GM12878 (cell line): ENCODE measurements around the gene PTPRC. TPM values are rescaled to one million over a fixed set of nuclear protein-coding genes. Genes with fewer than 3 reads are reported as not detected.
A peak's percentile ranks its signal among the peaks of the same experiment; 100 is the strongest.

Experiments used
- ATAC-seq: fragments of 200-7000 bp; cut with Tn5 transposase; 3 replicates; pipeline ENCODE4 v1.9.1; 2020; ENCODE audit warnings: mild to moderate bottlenecking, moderate library complexity
- BruUV-seq: library from RNA; stranded (reverse); fragments of 400-500 nt; replicated peaks from 2 replicates; lab custom pipeline; 2021; lab: Mats Ljungman, UMichigan
- CTCF ChIA-PET: fragments of 300-600 bp; sonication (Branson Sonifier 250); formaldehyde crosslinking; extraction: SDS; loops from one replicate; lab custom pipeline; 2021; ENCODE audit warnings: inconsistent platforms; lab: Yijun Ruan, JAX
- POLR2A ChIA-PET: fragments of 350-600 bp; formaldehyde crosslinking; extraction: SDS; loops from one replicate; lab custom pipeline; 2021; ENCODE audit warnings: inconsistent platforms; lab: Charles Lee
- RAD21 ChIA-PET: fragments of 300-600 bp; sonication (Branson Sonifier 250); formaldehyde crosslinking; loops from one replicate; lab custom pipeline; 2023; ENCODE audit warnings: antibody characterized with exemption; ENCODE audit not compliant: unreplicated experiment; lab: Charles Lee
- SMC1A ChIA-PET: fragments of 300-600 bp; sonication (Branson Sonifier 250); formaldehyde crosslinking; loops from one replicate; lab custom pipeline; 2023; ENCODE audit not compliant: unreplicated experiment, uncharacterized antibody; lab: Charles Lee
- DNase-seq: peaks from one replicate; pipeline ENCODE4 v3.0.0-alpha.2; 2011; ENCODE audit warnings: low read depth, low spot score
- FAIRE-seq: peaks from 3 replicates; lab custom pipeline; 2011; peaks lifted over from hg19 to GRCh38; lab: Jason Lieb, UNC
- H2AFZ ChIP-seq: 2 replicates; pipeline ENCODE4 v1.6.0; 2011; ENCODE audit warnings: low read depth, low read length, control low read depth; ENCODE audit not compliant: control insufficient read depth
- H3K27ac ChIP-seq: 2 replicates; pipeline ENCODE4 v1.5.1; 2011; ENCODE audit warnings: control low read depth; ENCODE audit not compliant: control insufficient read depth, insufficient read depth
- H3K27me3 ChIP-seq, 2 experiments: replicated peaks in 1 of 2; 2 replicates each; pipeline versions ENCODE4 v1.6.0 to v1.6.1; 2011; ENCODE audit warnings: low read length in 1 of 2; ENCODE audit not compliant: control insufficient read depth in 2 of 2, insufficient read depth in 2 of 2
- H3K36me3 ChIP-seq, 2 experiments: 2 replicates each; pipeline ENCODE4 v1.5.1; 2011; ENCODE audit warnings: low read length in 1 of 2; ENCODE audit not compliant: control insufficient read depth in 2 of 2, insufficient read depth in 2 of 2
- H3K4me1 ChIP-seq: 2 replicates; pipeline ENCODE4 v1.6.1; 2011; ENCODE audit warnings: mild to moderate bottlenecking, low read length, moderate library complexity, mixed read lengths; ENCODE audit not compliant: control insufficient read depth, insufficient read depth
- H3K4me2 ChIP-seq: 2 replicates; pipeline ENCODE4 v1.6.0; 2011; ENCODE audit warnings: control low read depth; ENCODE audit not compliant: control insufficient read depth, insufficient read depth
- H3K4me3 ChIP-seq: fragments of 200-600 bp; sonication (generic); 2 replicates; pipeline ENCODE4 v1.5.1; 2016
- H3K79me2 ChIP-seq: 2 replicates; pipeline ENCODE4 v1.6.0; 2011; ENCODE audit warnings: low read length; ENCODE audit not compliant: control insufficient read depth, insufficient read depth
- H3K9ac ChIP-seq: 2 replicates; pipeline ENCODE4 v1.8.0; 2011; ENCODE audit warnings: low read length, control low read depth, mixed read lengths; ENCODE audit not compliant: control insufficient read depth, insufficient read depth
- H3K9me3 ChIP-seq: replicated peaks from 3 replicates; pipeline ENCODE4 v1.5.1; 2011; ENCODE audit warnings: mild to moderate bottlenecking, low read length; ENCODE audit not compliant: control insufficient read depth, insufficient read depth
- H4K20me1 ChIP-seq: 2 replicates; pipeline ENCODE4 v1.6.0; 2011; ENCODE audit not compliant: control insufficient read depth, insufficient read depth
- CEBPB ChIP-seq, 2 experiments: fragments of 150-350 bp in 1 of 2; IDR thresholded peaks; 2 replicates each; pipeline ENCODE4 v1.6.1; 2012 to 2014; ENCODE audit warnings: low read depth in 2 of 2, low read length in 2 of 2, borderline replicate concordance in 1 of 2, inconsistent platforms in 1 of 2
- CREB1 ChIP-seq: IDR thresholded peaks from 2 replicates; pipeline ENCODE4 v1.6.1; 2012; ENCODE audit warnings: low read depth, mild to moderate bottlenecking, inconsistent platforms
- CREM ChIP-seq: IDR thresholded peaks from 2 replicates; pipeline ENCODE4 v1.6.1; 2014; ENCODE audit warnings: antibody characterized with exemption, low read depth
- EED ChIP-seq: sonication (generic); IDR thresholded peaks from 2 replicates; pipeline ENCODE4 v1.6.1; 2016; ENCODE audit warnings: antibody characterized with exemption, low read depth
- EGR1 ChIP-seq, 2 experiments: IDR thresholded peaks; 1 replicate in 1 of 2; 2 replicates in 1 of 2; pipeline ENCODE4 v1.6.1; 2011 to 2012; ENCODE audit warnings: low read depth in 2 of 2, low read length in 2 of 2, borderline replicate concordance in 1 of 2, mild to moderate bottlenecking in 1 of 2, moderate library complexity in 1 of 2
- EP300 ChIP-seq, 2 experiments: fragments of 150-350 bp in 1 of 2; IDR thresholded peaks; 2 replicates each; pipeline ENCODE4 v1.6.1; 2011 to 2012; ENCODE audit warnings: low read depth in 2 of 2, low read length in 2 of 2, borderline replicate concordance in 1 of 2, improper control_type of control experiment in 1 of 2, inconsistent platforms in 1 of 2; ENCODE audit not compliant: control insufficient read depth in 1 of 2
- GATAD2B ChIP-seq: fragments of 450-650 bp; conservative IDR thresholded peaks from 2 replicates; pipeline ENCODE4 v1.6.1; 2017; ENCODE audit warnings: low read depth, mild to moderate bottlenecking, moderate library complexity
- HDGF ChIP-seq: fragments of 450-650 bp; IDR thresholded peaks from 2 replicates; pipeline ENCODE4 v1.6.1; 2016; ENCODE audit warnings: antibody characterized with exemption
- POLR2A ChIP-seq: IDR thresholded peaks from 2 replicates; pipeline ENCODE4 v1.6.1; 2011; ENCODE audit warnings: low read depth, mild to moderate bottlenecking, low read length
- RAD51 ChIP-seq: fragments of 450-650 bp; IDR thresholded peaks from 2 replicates; pipeline ENCODE4 v1.6.1; 2016; ENCODE audit warnings: moderate library complexity, mild to moderate bottlenecking, inconsistent platforms
- TCF12 ChIP-seq: IDR thresholded peaks from 2 replicates; pipeline ENCODE4 v1.6.1; 2011; ENCODE audit warnings: low read depth, mild to moderate bottlenecking, low read length
- YY1 ChIP-seq: IDR thresholded peaks from 2 replicates; pipeline ENCODE4 v1.6.1; 2011; ENCODE audit warnings: low read depth, mild to moderate bottlenecking, low read length
- WGBS: methylation state at CpG from one replicate; pipeline ENCODE4 v1.1.6; 2016; ENCODE audit warnings: low lambda C conversion rate; ENCODE audit not compliant: insufficient replicate concordance, insufficient coverage; ENCODE audit errors: missing lambda C conversion rate; 5-methylcytosine and 5-hydroxymethylcytosine counted together
- in situ Hi-C: fragments of 300-500 bp; cut with MboI; formaldehyde crosslinking; loops from 9 replicates; pipeline ENCODE4 v1.14.3; 2018; ENCODE audit warnings: mixed read lengths
- intact Hi-C: fragments of 100-400 bp; cut with micrococcal nuclease; formaldehyde crosslinking; loops from one replicate; pipeline ENCODE4 v1.14.2; 2022; ENCODE audit not compliant: unreplicated experiment
- polyA plus RNA-seq, 11 experiments: library from polyadenylated mRNA; depleted of rRNA in 4 of 11; unstranded in 6 of 11; stranded (reverse) in 5 of 11; fragments of >200 nt; fragmentation: Nextera tagmentation in 4 of 11; fragmentation: Illumina TruSeq in 1 of 11; extraction: Ambion mirVana in 4 of 11; extraction: Trizol in 1 of 11; gene quantifications; 1 replicate in 1 of 11; 2 replicates in 10 of 11; pipeline versions ENCODE4 v1.2.1 to v1.2.3, GENCODE V29; 2011 to 2016; ENCODE audit warnings: inconsistent platforms in 2 of 11, missing spikeins in 2 of 11, low read depth in 1 of 11
- total RNA-seq, 4 experiments: library from RNA; depleted of rRNA in 3 of 4; stranded (reverse); fragments of >200 nt in 3 of 4; fragmentation: Illumina TruSeq in 1 of 4; extraction: Trizol in 1 of 4; gene quantifications; 2 replicates each; pipeline versions ENCODE4 v1.2.1 to v1.2.3, GENCODE V29; 2013 to 2021
- TF ChIP-seq, protein P1 (sequence below): fragments of 450-650 bp; IDR thresholded peaks from 2 replicates; pipeline ENCODE4 v1.6.1; 2014; ENCODE audit warnings: mild to moderate bottlenecking
- TF ChIP-seq, protein P2 (sequence below): fragments of 450-650 bp; IDR thresholded peaks from 2 replicates; pipeline ENCODE4 v1.6.1; 2017; ENCODE audit warnings: mild to moderate bottlenecking
- TF ChIP-seq, protein P3 (sequence below): fragments of 450-650 bp; IDR thresholded peaks from 2 replicates; pipeline ENCODE4 v1.6.1; 2017; ENCODE audit warnings: antibody characterized with exemption, mild to moderate bottlenecking, moderate library complexity

PTPRC gene
- total and polyA plus RNA-seq, 10 of the 15 experiments (the other 5 are each of a cell fraction or from before 2014, with no cell fraction given): 72.9 to 221 (median 118) TPM

DNA sequence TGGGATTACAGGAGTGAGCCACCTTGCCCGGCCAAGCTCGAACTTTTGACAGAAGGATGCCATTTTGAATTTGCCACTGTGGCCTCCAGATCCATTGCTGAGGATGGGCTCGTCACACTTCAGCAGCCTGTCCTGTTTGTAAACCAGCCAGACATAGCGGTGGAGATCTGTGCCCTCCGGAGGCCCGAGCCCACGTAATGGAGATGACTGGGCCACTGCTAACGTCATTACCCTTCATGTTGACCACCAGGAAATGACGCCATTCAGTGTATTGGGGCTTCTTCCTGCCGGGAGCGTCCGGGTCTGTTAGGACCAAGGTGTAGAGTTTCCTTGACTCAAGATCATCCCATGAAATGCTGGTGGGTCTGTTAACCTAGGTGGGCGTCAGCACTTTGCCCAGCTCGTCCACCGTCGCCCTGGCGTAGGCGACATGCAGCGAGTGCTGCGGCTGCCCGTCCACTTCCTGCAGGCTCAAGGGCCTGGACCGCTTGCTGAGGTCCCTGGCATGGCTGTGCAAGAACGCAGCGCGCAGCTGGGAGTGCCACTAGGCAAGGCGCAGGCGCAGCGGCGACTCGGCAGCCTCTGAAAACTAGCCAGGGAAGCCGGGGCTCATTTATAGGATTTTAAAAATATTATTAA is 40.8 kb downstream of the PTPRC start:
- intact Hi-C loops (loop anchor here (2.0 to 5.0 kb wide), 3 partner anchors 15 to 522 kb away; partner anchors contain the start of gene NEK7), in situ Hi-C loops (loop anchor here (10.0 to 25.0 kb wide), 4 partner anchors 515 to 1142 kb away; partner anchors contain the start of genes C1orf53 and LHX9)
- Histone ChIP-seq H4K20me1 (no peaks in the 10 kb centered on the region), H3K4me1 (peaks cover 71% of the 10 kb centered on the region), H3K9ac (peak overlapping the region; percentile 53; the same call in 1 of the 2 replicates), H3K9me3 (no peaks in the 10 kb centered on the region; the same call in 1 of the 3 replicates), H3K36me3 (peaks cover 3 to 5% of the 10 kb centered on the region in 2 experiments; a peak in 3 of 4 replicates), H3K27me3 (no peaks in the 10 kb centered on the region), H3K27ac (peak overlapping the region; percentile 79), H2AFZ (peak overlapping the region; percentile 61), H3K4me3 (peak overlapping the region; percentile 26; the same call in 1 of the 2 replicates), H3K79me2 (peaks cover 24% of the 10 kb centered on the region), H3K4me2 (peak overlapping the region; percentile 78)
- FAIRE-seq: no peak
- BruUV-seq: no TSS peak
- TF ChIP-seq CREM (peak; percentile 71), POLR2A (peak; percentile 63), GATAD2B (0 out of 2 replicates have a peak, but pooled peaks have one; percentile 29), RAD51 (no peak), CREB1 (peak; percentile 87), HDGF (no peak), EGR1 (IDR thresholded peaks at IDR 0.05; ENCODE audit: borderline replicate concordance in 1 of 2, low read depth in 2 of 2, low read length in 2 of 2) (no peak), YY1 (peak; percentile 66), TCF12 (no peak), CEBPB (IDR thresholded peaks at IDR 0.05; ENCODE audit: borderline replicate concordance in 1 of 2, low read depth in 2 of 2, low read length in 2 of 2) (no peak), EP300 (IDR thresholded peaks at IDR 0.05; ENCODE audit: borderline replicate concordance in 1 of 2, control insufficient read depth in 1 of 2, low read depth in 2 of 2, low read length in 2 of 2) (no peak), EED (peak; percentile 24; the same call in 1 of the 2 replicates)
- TF ChIP-seq, protein P1, sequence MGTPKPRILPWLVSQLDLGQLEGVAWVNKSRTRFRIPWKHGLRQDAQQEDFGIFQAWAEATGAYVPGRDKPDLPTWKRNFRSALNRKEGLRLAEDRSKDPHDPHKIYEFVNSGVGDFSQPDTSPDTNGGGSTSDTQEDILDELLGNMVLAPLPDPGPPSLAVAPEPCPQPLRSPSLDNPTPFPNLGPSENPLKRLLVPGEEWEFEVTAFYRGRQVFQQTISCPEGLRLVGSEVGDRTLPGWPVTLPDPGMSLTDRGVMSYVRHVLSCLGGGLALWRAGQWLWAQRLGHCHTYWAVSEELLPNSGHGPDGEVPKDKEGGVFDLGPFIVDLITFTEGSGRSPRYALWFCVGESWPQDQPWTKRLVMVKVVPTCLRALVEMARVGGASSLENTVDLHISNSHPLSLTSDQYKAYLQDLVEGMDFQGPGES: no peak
- TF ChIP-seq, protein P2, sequence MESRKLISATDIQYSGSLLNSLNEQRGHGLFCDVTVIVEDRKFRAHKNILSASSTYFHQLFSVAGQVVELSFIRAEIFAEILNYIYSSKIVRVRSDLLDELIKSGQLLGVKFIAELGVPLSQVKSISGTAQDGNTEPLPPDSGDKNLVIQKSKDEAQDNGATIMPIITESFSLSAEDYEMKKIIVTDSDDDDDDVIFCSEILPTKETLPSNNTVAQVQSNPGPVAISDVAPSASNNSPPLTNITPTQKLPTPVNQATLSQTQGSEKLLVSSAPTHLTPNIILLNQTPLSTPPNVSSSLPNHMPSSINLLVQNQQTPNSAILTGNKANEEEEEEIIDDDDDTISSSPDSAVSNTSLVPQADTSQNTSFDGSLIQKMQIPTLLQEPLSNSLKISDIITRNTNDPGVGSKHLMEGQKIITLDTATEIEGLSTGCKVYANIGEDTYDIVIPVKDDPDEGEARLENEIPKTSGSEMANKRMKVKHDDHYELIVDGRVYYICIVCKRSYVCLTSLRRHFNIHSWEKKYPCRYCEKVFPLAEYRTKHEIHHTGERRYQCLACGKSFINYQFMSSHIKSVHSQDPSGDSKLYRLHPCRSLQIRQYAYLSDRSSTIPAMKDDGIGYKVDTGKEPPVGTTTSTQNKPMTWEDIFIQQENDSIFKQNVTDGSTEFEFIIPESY: peak; percentile 92
- TF ChIP-seq, protein P3, sequence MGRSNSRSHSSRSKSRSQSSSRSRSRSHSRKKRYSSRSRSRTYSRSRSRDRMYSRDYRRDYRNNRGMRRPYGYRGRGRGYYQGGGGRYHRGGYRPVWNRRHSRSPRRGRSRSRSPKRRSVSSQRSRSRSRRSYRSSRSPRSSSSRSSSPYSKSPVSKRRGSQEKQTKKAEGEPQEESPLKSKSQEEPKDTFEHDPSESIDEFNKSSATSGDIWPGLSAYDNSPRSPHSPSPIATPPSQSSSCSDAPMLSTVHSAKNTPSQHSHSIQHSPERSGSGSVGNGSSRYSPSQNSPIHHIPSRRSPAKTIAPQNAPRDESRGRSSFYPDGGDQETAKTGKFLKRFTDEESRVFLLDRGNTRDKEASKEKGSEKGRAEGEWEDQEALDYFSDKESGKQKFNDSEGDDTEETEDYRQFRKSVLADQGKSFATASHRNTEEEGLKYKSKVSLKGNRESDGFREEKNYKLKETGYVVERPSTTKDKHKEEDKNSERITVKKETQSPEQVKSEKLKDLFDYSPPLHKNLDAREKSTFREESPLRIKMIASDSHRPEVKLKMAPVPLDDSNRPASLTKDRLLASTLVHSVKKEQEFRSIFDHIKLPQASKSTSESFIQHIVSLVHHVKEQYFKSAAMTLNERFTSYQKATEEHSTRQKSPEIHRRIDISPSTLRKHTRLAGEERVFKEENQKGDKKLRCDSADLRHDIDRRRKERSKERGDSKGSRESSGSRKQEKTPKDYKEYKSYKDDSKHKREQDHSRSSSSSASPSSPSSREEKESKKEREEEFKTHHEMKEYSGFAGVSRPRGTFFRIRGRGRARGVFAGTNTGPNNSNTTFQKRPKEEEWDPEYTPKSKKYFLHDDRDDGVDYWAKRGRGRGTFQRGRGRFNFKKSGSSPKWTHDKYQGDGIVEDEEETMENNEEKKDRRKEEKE: no peak
- POLR2A ChIA-PET: interaction anchor here (0.5 to 3.6 kb wide), 12 partner anchors 12 to 518 kb away, joined by 3 to 17 read pairs (median 4); no protein-coding TSS in a partner anchor
- DNase-seq: no peak
- no peak for ATAC-seq
- CTCF ChIA-PET: interaction anchor here (0.9 to 3.1 kb wide), 4 partner anchors 8 to 55 kb away, joined by 3 to 17 read pairs (median 6); no protein-coding TSS in a partner anchor
- SMC1A ChIA-PET: interaction anchor here (0.6 to 2.7 kb wide), 12 partner anchors 10 to 84 kb away, joined by 3 to 12 read pairs (median 5); partner anchors contain the start of gene PTPRC
- RAD21 ChIA-PET: interaction anchor here (0.8 to 4.3 kb wide), 13 partner anchors 8 to 80 kb away, joined by 3 to 33 read pairs (median 9); partner anchors contain the start of gene PTPRC
- WGBS: 38% methylated on average over 31 of the region's 31 CpGs
